HepG2 (cell line): ENCODE data around the gene MAPK11. TPM values are rescaled to one million over a fixed set of nuclear protein-coding genes. Genes with fewer than 3 reads are reported as not detected.

ENCODE experiments used
- AGO1 ChIP-seq: fragments of 200-400 bp; formaldehyde crosslinking; IDR thresholded peaks from 2 replicates; pipeline ENCODE4 v1.6.1; 2017; ENCODE audit warnings: mild to moderate bottlenecking, low read depth, low read length, moderate library complexity; ENCODE audit not compliant: poor library complexity, severe bottlenecking
- ATRX ChIP-seq: sonication (generic); formaldehyde crosslinking; IDR thresholded peaks from 2 replicates; pipeline ENCODE4 v1.4.0; 2020; ENCODE audit warnings: missing genetic modification reagents, borderline replicate concordance
- CREB1 ChIP-seq, 2 experiments: fragments of 450-650 bp in 1 of 2; IDR thresholded peaks; 2 replicates each; pipeline ENCODE4 v1.6.1; 2016 to 2017; ENCODE audit warnings: control low read depth in 1 of 2, mild to moderate bottlenecking in 1 of 2, missing compliant biosample characterization in 1 of 2, missing genetic modification characterization in 1 of 2
- FOXJ3 ChIP-seq: sonication (generic); formaldehyde crosslinking; IDR thresholded peaks from 2 replicates; pipeline ENCODE4 v1.4.0; 2020; ENCODE audit warnings: missing genetic modification reagents, mild to moderate bottlenecking, borderline replicate concordance
- HNRNPH1 ChIP-seq: fragments of 200-400 bp; formaldehyde crosslinking; optimal IDR thresholded peaks from 2 replicates; pipeline ENCODE3; 2017; ENCODE audit warnings: mild to moderate bottlenecking, low read depth, low read length
- HNRNPL ChIP-seq: fragments of 200-400 bp; formaldehyde crosslinking; IDR thresholded peaks from 2 replicates; pipeline ENCODE4 v1.6.1; 2017; ENCODE audit warnings: mild to moderate bottlenecking, low read depth, low read length
- NR2F2 ChIP-seq: IDR thresholded peaks from 2 replicates; pipeline ENCODE4 v1.6.1; 2012; ENCODE audit warnings: low read depth, inconsistent platforms, borderline replicate concordance
- PAX8 ChIP-seq: sonication (generic); formaldehyde crosslinking; IDR thresholded peaks from 2 replicates; pipeline ENCODE4 v1.8.0; 2022; ENCODE audit warnings: mild to moderate bottlenecking, missing genetic modification reagents, borderline replicate concordance
- U2AF1 ChIP-seq: fragments of 200-400 bp; formaldehyde crosslinking; optimal IDR thresholded peaks from 2 replicates; pipeline ENCODE3; 2017; ENCODE audit warnings: mild to moderate bottlenecking, low read depth, low read length
- ZBTB1 ChIP-seq: sonication (generic); formaldehyde crosslinking; IDR thresholded peaks from 2 replicates; pipeline ENCODE4 v1.4.0; 2020; ENCODE audit warnings: missing genetic modification reagents, borderline replicate concordance
- ZIK1 ChIP-seq: sonication (generic); formaldehyde crosslinking; IDR thresholded peaks from 2 replicates; pipeline ENCODE4 v1.5.0; 2020; ENCODE audit warnings: mild to moderate bottlenecking, low read depth, missing genetic modification reagents, borderline replicate concordance
- ZNF101 ChIP-seq: sonication (generic); formaldehyde crosslinking; IDR thresholded peaks from 2 replicates; pipeline ENCODE4 v1.4.0; 2020; ENCODE audit warnings: mild to moderate bottlenecking, low read depth, missing genetic modification reagents, borderline replicate concordance
- polyA plus RNA-seq, 8 experiments: library from polyadenylated mRNA; depleted of rRNA in 3 of 8; stranded (reverse) in 7 of 8; unstranded in 1 of 8; fragments of >200 nt; fragmentation: Illumina TruSeq in 4 of 8; extraction: Trizol in 4 of 8; gene quantifications; 2 replicates each; pipeline versions ENCODE4 v1.2.1 to v1.2.3, GENCODE V29; 2011 to 2016; ENCODE audit warnings: low read depth in 4 of 8, missing spikeins in 1 of 8, mixed read lengths in 1 of 8; ENCODE audit not compliant: insufficient read depth in 1 of 8
- total RNA-seq, 5 experiments: library from RNA; depleted of rRNA; stranded (reverse); fragments of >200 nt; fragmentation: Illumina TruSeq; extraction: Trizol; gene quantifications; 2 replicates each; pipeline ENCODE4 v1.2.3, GENCODE V29; 2016; ENCODE audit warnings: low read depth in 1 of 5
- TF ChIP-seq, protein P1 (sequence below), 2 experiments: sonication (generic) in 1 of 2; formaldehyde crosslinking in 1 of 2; IDR thresholded peaks; 2 replicates each; pipeline versions ENCODE4 v1.6.1 to v1.9.0; 2014 to 2022; ENCODE audit warnings: antibody characterized with exemption in 1 of 2, borderline replicate concordance in 1 of 2, inconsistent platforms in 1 of 2, low read depth in 1 of 2, missing genetic modification reagents in 1 of 2
- TF ChIP-seq, protein P2 (sequence below): sonication (generic); formaldehyde crosslinking; IDR thresholded peaks from 2 replicates; pipeline ENCODE4 v1.8.0; 2022; ENCODE audit warnings: missing genetic modification reagents, mild to moderate bottlenecking, moderate library complexity, borderline replicate concordance
- TF ChIP-seq, protein P3 (sequence below): sonication (generic); formaldehyde crosslinking; IDR thresholded peaks from 2 replicates; pipeline ENCODE4 v1.8.0; 2023; ENCODE audit warnings: mild to moderate bottlenecking, missing genetic modification reagents
- TF ChIP-seq, protein P4 (sequence below): sonication (generic); formaldehyde crosslinking; IDR thresholded peaks from 2 replicates; pipeline ENCODE4 v1.5.0; 2020; ENCODE audit warnings: missing genetic modification reagents

Gene MAPK11
- total and polyA plus RNA-seq, 2 of the 13 experiments (the other 11 are each of a cell fraction or from before 2014, with no cell fraction given), result 0.15 to 0.17 TPM

DNA sequence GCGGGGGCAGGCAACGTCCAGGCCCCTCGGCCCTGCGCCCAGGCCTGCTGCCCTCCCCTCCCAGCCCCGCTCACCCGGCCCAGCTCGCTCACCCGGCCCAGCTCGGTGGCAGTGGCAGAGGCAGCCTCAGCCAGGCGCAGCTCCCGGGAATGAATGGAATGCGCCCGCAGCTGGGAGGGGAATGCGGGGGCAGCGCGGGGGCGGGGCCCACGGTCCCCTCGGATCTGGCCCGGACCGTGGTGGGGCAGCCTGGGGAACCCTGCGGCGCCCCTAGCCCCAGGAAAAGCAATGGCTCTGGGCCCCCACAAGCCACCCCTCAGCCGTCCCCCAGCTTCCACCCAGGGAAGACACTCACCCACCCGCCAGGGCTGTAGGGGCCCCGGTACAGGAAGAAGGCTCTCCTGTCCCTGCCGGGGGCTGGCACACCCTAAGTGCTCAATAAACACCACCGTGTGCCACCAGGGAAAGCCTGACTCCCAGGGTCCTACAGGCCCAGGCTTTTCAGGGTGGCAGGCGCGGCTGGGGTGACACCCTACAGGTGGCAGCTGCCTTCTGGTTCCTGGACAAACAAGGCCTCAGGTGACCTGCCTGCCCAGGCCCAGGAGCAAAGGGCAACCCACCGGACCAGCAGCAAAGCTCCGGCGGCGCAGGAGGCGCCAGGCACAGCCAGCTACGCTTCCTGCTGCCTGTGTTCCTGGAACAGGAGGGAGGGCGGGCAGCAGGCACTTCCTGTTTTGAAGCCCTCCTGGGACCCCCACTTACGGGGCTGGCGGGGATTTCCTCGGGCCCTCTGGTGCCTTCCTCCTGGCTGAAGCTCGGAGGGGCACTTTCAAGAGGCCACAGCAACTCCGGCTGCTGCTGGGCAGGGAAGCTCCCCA lies 23.5 kb upstream of the MAPK11 start (continued):
- TF ChIP-seq HNRNPL, result peak; percentile 100
- TF ChIP-seq FOXJ3 (CRISPR knock-in tag), result peak; percentile 89; the same call in 1 of the 2 replicates
- TF ChIP-seq ZBTB1 (CRISPR knock-in tag), result no peak
- no peak for TF ChIP-seq ZNF101 (CRISPR knock-in tag)
- no peak for TF ChIP-seq ZIK1
- TF ChIP-seq CREB1 (IDR thresholded peaks at IDR 0.05), result no peak
- no peak for TF ChIP-seq CREB1 (CRISPR knock-in tag; IDR thresholded peaks at IDR 0.05)
- TF ChIP-seq, protein P1, sequence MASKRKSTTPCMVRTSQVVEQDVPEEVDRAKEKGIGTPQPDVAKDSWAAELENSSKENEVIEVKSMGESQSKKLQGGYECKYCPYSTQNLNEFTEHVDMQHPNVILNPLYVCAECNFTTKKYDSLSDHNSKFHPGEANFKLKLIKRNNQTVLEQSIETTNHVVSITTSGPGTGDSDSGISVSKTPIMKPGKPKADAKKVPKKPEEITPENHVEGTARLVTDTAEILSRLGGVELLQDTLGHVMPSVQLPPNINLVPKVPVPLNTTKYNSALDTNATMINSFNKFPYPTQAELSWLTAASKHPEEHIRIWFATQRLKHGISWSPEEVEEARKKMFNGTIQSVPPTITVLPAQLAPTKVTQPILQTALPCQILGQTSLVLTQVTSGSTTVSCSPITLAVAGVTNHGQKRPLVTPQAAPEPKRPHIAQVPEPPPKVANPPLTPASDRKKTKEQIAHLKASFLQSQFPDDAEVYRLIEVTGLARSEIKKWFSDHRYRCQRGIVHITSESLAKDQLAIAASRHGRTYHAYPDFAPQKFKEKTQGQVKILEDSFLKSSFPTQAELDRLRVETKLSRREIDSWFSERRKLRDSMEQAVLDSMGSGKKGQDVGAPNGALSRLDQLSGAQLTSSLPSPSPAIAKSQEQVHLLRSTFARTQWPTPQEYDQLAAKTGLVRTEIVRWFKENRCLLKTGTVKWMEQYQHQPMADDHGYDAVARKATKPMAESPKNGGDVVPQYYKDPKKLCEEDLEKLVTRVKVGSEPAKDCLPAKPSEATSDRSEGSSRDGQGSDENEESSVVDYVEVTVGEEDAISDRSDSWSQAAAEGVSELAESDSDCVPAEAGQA (IDR thresholded peaks at IDR 0.05; ENCODE audit: low read depth), result no peak; the same call in 1 of the 2 replicates
- TF ChIP-seq, protein P1 (CRISPR knock-in tag; IDR thresholded peaks at IDR 0.05; ENCODE audit: borderline replicate concordance), result peak; percentile 84; the same call in 1 of the 2 replicates
- TF ChIP-seq ATRX (CRISPR knock-in tag), result no peak
- TF ChIP-seq U2AF1, result no peak
- peak; percentile 24 for TF ChIP-seq AGO1
- TF ChIP-seq, protein P2, sequence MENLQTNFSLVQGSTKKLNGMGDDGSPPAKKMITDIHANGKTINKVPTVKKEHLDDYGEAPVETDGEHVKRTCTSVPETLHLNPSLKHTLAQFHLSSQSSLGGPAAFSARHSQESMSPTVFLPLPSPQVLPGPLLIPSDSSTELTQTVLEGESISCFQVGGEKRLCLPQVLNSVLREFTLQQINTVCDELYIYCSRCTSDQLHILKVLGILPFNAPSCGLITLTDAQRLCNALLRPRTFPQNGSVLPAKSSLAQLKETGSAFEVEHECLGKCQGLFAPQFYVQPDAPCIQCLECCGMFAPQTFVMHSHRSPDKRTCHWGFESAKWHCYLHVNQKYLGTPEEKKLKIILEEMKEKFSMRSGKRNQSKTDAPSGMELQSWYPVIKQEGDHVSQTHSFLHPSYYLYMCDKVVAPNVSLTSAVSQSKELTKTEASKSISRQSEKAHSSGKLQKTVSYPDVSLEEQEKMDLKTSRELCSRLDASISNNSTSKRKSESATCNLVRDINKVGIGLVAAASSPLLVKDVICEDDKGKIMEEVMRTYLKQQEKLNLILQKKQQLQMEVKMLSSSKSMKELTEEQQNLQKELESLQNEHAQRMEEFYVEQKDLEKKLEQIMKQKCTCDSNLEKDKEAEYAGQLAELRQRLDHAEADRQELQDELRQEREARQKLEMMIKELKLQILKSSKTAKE, result peak; percentile 68
- no peak for TF ChIP-seq HNRNPH1
- TF ChIP-seq, protein P3, sequence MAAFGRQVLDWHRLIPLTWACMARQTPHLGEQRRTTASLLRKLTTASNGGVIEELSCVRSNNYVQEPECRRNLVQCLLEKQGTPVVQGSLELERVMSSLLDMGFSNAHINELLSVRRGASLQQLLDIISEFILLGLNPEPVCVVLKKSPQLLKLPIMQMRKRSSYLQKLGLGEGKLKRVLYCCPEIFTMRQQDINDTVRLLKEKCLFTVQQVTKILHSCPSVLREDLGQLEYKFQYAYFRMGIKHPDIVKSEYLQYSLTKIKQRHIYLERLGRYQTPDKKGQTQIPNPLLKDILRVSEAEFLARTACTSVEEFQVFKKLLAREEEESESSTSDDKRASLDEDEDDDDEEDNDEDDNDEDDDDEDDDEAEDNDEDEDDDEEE, result peak; percentile 85; the same call in 1 of the 2 replicates
- no peak; the same call in 1 of the 2 replicates for TF ChIP-seq NR2F2
- TF ChIP-seq, protein P4, sequence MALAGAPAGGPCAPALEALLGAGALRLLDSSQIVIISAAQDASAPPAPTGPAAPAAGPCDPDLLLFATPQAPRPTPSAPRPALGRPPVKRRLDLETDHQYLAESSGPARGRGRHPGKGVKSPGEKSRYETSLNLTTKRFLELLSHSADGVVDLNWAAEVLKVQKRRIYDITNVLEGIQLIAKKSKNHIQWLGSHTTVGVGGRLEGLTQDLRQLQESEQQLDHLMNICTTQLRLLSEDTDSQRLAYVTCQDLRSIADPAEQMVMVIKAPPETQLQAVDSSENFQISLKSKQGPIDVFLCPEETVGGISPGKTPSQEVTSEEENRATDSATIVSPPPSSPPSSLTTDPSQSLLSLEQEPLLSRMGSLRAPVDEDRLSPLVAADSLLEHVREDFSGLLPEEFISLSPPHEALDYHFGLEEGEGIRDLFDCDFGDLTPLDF (CRISPR knock-in tag), result peak; percentile 71; the same call in 1 of the 2 replicates
- TF ChIP-seq PAX8, result peak; percentile 39
